GM10847 (cell line): ENCODE results near the gene PNCK.

Experiments
- POLR2A ChIP-seq: IDR thresholded peaks from 2 replicates; pipeline ENCODE4 v1.6.1; 2011; ENCODE audit not compliant: insufficient read length; ENCODE audit errors: extremely low read depth

PNCK gene

DNA sequence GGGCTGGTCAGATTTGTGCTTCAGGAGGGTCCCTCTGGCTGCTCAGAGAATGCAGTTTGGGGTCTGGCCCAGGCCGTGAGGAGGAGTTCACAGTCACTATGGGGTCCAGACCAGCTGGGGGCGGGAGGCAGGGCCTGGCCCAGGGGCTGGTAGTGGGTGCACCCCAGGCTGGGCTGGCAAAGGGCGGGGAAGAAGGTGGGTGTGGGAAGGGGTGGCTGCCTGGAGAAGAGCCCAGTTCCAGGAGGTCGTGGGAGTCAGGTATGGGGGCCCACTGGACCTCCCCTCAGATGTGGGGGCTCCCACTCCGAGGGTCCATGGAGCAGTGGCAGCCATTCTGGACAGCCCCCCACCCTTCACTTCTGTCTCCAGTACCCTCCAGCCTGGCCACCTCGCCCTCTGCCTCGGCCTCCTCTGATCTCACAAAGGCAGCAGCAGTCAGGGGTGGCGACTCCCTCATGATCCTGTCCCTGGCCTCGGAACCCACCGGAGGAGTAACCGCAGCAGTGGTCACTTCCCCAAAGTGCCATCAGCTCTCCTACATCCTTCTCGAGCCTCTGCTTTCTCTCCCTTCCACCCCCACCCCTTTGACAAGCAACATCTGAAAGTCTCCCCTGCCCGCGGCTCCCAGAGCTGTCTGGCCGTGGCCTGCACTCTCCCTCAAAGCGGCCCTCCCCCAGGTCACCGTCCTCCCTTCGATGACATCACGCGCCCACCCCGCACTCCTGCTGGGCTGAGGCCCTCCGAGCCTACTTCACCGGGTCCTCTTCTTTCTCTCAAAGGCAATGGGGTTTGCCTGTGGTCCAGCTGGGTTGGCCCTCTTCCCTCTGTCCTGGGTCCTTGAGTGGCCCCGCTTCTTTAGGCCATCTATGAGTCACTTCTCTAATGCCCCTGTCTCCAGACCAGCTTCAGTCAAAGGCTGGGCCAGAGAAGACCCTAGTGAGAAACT lies 12.4 kb upstream of the PNCK start:
- no peak for TF ChIP-seq POLR2A

GRCh38 chrX:153685156-153685536 lies 11.5 kb upstream of the PNCK start:
- TF ChIP-seq POLR2A: no peak

DNA sequence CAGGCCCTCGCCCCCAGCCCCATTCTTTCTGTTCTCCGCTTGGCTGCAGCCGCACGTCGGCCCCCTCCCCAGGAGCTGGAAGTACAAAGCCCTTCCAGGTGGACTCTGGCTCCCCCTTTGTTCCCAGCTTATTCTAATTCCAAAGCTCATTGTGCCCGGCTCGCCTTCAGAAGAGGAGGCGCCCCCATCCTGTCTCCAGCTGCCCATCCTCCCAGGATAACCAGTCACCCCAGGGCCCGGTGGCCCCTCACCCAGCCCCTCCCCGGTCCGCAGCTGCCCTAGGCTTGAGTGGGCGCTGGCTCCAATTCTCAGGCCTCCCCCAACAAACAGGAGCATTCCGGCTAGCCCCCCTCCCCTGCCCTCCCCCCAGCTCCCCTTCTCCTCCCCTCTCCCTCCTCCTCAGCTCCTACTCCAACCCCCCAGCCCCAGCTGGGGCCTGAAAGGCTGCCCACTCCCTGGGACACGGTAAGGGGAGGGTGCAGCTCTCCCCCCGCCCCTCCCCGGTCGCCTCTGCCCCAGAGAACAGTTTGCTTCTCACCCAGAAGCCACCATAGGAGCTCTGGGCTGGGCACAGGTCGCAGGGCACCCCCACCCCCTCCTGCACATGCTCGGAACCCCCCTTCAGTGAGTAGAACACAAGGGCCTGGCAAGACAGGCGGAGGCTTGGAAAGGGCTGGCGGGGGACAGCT lies 11.0 kb upstream of the PNCK start:
- TF ChIP-seq POLR2A: no peak

DNA sequence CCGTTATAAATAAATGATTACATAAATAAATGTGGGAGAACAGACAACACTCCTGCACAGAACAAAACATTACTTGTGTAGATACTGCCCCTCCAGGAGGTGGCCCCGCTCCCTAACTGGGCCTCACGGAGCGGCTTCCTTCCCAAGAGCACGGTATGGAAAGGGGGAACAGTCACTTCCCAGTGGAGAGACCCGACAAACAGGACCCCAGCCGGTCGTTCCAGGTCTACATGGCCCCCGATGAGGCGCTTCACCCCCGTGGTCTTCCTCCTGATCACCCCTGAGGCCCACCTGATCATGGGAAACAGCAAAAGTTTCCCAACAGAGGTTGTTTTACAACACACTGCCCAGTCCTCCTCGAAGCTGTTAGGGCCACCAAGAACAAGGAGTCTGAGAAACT lies 7.6 kb upstream of the PNCK start:
- TF ChIP-seq POLR2A: no peak

- no peak for TF ChIP-seq POLR2A
These were observed 722 bp upstream of the PNCK start for GRCh38 chrX:153674219-153674851.

GRCh38 chrX:153672531-153673427 lies 834 bp downstream of the PNCK start:
- no peak for TF ChIP-seq POLR2A

GRCh38 chrX:153671589-153672530 lies 1.8 kb downstream of the PNCK start:
- TF ChIP-seq POLR2A: no peak

GRCh38 chrX:153670748-153671588 lies 2.6 kb downstream of the PNCK start:
- no peak for TF ChIP-seq POLR2A

GRCh38 chrX:153669901-153670731 lies 3.5 kb downstream of the PNCK start:
- TF ChIP-seq POLR2A: no peak

- TF ChIP-seq POLR2A: no peak
These were observed 4.3 kb downstream of the PNCK start for GRCh38 chrX:153669174-153669890.

DNA sequence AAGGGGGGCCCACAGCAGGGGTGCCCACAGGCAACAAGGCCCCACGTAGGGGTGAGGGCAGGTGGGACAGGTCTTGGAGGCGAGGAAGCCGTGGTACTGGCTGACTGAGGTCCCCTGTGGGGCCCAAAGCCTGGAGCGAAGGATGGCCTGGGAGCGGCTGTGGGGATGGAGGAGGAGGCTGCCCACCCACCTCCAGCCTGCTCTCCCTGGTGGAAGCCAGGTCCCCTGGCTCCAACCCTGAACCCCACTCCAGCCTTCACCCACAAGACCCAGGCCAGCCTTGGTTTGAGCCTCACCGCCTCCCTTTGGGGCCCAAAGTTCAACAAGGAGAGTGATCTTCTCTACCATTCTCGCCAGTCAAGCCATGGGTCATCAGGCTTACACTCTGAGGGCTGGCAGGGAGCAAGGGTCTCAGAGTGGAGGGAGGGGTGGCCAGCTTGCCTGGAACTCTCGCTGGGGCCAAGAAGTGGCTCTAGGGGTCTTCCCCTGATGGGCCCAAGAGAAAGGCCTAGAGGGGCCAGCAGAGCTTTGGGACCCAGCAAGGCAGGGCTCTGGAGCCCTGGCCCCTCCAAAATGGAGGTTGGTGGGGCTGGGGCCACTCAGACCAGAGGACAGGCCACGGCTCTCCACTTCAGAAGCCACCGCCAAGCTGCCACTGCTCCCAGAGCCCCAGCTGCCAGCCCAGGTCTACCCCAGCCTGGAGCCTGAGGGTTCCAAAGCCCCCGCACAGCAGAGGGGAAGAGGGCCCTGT lies 5.0 kb downstream of the PNCK start:
- no peak for TF ChIP-seq POLR2A
